Tongue (tissue), 2 donors: ENCODE results near the gene TBC1D24. TPM values are rescaled to one million over a fixed set of nuclear protein-coding genes. Genes with fewer than 3 reads are reported as not detected.
"Not testable (repeated sequence)": the region's sequence is repeated elsewhere in the genome, so short reads cannot be mapped to it uniquely, and the experiment has no call there.

Experiments
- DNase-seq: peaks from one replicate; pipeline ENCODE4 v3.0.0-alpha.2; 2015
- total RNA-seq: library from RNA; depleted of rRNA; stranded (reverse); fragments of >200 nt; gene quantifications from one replicate; pipeline ENCODE4 v1.2.3, GENCODE V29; 2014

Gene TBC1D24
- total RNA-seq = 20.4 TPM

DNA sequence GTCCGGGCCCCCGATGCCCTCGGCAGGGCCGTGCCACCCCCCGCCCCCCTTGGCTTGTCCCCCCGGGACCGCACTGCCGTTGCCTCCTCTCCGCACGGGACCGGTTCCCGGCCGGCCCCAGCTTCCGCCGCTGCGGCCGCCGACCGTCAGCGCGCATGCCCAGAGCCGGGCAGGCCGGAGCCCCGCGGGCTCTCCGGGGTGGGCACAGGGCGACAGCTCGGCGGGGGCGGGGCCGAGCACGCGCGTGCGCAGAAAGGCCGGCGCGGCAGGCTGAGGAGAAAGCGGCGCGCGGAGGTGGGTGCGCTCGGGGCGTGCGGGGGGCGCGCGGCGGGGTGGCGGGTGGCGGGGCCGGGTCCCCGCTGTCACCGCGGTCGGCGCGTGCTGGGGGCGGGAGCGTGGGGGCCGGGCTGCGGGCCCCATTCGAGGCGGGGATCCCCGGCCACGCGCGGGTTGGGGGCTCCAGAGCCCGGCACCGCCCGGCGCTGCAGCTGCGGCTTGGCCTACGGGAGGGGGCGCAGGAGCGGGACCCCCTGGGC, at the start of gene TBC1D24:
TBC1D24 (plus strand) TSS at position 251 of the 536 bp plus-strand sequence. CDS start 21,022 bp downstream, outside the sequence.
- peak; percentile 95 for DNase-seq

DNA sequence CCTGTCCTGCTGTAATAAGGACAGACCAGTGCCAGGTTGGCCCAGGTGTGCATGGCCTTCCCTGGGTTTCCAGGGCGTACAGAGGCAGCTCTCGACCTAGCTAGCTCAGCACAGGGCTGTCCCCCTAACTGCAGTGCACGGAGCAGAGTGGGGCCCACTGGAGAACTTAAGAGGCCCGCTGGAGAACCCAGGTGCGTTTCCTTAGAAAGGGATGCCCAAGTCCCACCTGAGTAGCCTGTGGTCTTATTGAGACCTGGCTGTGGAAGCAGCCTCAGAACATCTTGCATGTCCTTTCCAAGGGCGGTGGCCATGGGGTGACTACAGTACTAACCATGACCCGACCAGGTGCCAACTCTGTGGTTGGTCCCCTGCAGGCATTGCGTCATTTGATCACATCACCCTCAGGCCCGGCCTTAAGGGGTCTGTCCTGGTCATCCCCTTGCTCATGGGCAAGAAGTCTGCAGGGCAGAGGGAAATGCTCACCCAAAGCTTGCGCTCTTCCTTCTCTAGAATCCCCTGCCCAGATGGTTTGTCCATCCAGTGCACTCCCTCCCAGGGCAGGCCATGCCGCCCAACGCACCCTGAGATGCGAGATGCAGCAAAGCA, 49.0 kb upstream of the TBC1D24 start:
- no peak for DNase-seq

- DNase-seq = no peak
These were observed 48.0 kb upstream of the TBC1D24 start for GRCh38 chr16:2426941-2427361.

DNA sequence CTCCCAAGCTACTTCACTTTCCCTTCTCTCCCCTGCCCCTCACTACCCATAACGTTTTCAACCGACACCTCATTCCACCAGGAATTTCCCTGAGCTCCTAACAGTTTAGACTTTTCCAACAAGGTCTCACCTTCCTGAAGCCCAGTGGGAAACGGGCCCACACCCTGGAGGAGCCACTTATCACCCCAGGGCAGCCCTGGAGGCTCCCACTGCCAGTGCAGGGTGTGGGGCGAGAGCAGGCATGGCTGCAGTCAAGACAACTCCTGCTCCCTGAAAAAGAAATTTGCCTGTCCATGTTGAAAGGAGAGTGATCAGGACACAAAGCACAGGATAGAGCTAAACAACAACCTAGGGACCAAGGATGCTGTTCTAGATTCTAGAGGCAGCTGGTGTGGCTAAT, 47.4 kb upstream of the TBC1D24 start:
- no peak for DNase-seq

- DNase-seq = peak; percentile 53
These were observed 46.7 kb upstream of the TBC1D24 start for GRCh38 chr16:2428051-2428783.

DNA sequence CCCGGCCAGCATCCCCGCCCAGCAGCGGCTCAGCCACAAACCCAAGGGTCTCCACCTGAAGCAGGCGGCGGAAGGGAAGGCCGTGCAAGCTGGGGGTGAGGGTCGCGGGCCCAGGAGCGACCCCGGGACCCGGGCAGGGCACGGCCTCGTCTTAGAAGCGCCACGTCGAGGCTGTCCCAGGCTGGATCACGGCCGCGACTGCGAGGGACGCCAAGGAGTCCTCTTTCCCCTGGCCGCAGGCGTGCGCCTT, 46.2 kb upstream of the TBC1D24 start:
- no peak for DNase-seq

GRCh38 chr16:2429034-2429770, 45.7 kb upstream of the TBC1D24 start, which contains the start of gene CCNF:
CCNF (plus strand) TSS chr16:2429447; CDS start chr16:2429482, 35 bp downstream.
- peak; percentile 99 for DNase-seq

- DNase-seq = peak; percentile 50
These were observed 44.9 kb upstream of the TBC1D24 start for GRCh38 chr16:2429771-2430663.

GRCh38 chr16:2432286-2432685, 42.6 kb upstream of the TBC1D24 start:
- no peak for DNase-seq

- DNase-seq = no peak
These were observed 42.0 kb upstream of the TBC1D24 start for GRCh38 chr16:2432801-2433505.

DNA sequence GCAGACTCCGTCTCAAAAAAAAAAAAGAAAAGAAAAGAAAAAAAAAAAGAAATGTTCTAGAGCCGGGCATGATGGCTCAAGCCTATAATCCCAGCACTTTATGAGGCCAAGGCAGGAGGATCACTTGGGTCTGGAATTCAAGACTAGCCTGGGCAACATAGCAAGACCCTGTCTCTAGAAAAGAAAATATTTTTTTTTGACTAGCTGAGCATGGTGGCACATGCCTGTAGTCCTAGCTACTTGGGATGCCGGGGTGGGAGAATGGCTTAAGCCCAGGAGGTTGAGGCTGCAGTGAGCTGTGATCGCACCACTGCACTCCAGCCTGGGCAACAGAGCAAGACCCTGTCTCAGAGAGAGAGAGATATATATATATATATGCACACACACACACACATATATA, 39.7 kb upstream of the TBC1D24 start:
- DNase-seq = not testable (repeated sequence)

- no peak for DNase-seq
These were observed 38.8 kb upstream of the TBC1D24 start for GRCh38 chr16:2436110-2436509.

- DNase-seq = no peak
These were observed 37.7 kb upstream of the TBC1D24 start for GRCh38 chr16:2437032-2437790.

DNA sequence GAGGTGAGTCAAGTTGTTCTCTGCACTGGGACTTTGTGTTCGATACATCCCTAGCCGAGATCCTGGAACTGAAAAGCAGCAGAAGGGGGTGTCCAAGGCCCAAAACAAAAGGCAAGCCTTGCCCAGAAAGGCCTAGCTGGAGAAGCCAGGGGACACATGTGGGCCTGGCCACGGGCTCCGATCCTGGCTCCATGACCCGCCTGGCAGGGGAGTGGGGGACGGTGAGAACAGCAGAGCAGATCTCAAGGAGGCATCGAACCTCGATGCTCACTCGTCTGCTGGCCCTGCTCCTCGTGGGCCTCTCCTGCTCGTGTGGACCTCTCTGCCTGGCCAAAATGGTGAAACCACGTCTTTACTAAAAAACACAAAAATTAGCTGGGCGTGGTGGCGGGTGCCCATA, 36.8 kb upstream of the TBC1D24 start:
- DNase-seq = no peak

GRCh38 chr16:2439598-2439997, 35.3 kb upstream of the TBC1D24 start:
- DNase-seq = no peak

- DNase-seq = not testable (repeated sequence)
These were observed 33.7 kb upstream of the TBC1D24 start for GRCh38 chr16:2441143-2441804.

DNA sequence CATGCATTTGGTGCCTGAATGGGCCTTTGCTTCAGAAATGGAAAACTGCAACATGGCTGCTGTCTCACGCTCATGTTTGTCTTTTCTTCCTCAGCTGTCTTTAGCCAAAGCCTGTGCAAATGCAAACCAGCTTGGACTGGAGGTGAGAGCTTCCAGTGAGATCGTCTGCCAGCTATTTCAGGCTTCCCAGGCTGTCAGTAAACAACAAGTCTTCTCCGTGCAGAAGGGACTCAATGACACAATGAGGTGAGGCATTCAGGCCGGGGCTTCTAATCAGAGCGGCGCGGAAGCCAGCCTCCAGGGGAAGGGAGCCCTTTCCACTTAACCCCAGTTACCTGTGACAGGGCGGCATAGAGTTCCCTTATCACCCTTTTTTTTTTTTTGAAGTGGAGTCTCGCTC, 31.4 kb upstream of the TBC1D24 start:
- DNase-seq = no peak

DNA sequence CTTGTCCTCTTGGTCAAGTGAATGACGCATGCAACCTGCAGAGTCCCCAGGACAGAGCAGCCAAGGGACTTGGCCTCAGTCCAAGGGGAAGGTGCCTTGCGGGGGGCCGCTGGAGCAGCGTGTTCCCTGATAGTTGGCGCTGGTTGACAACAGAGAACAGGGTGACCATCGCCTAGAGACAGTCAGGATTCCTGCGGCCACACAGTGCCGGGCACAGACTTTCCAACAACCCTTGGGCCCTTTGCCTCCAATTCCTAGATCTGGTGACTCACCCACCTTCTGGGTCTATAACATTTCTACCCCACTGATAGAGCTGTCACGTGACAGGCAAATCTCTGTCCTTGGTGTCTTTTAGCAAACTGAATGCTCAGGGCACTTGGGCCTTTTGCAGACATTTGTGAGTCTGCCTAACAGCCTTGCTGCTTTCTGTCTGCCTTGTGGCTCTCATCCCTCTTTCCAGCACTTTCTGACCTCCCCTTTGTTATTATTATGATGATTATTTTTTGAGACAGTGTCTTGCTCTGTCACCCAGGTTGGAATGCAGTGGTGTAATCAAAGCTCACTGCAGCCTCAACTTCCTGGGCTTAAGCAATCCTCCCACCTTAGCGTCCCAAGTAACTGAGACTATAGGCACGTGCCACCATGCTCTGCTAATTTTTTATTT, 26.9 kb upstream of the TBC1D24 start:
- DNase-seq = no peak

GRCh38 chr16:2449118-2449517, 25.8 kb upstream of the TBC1D24 start:
- DNase-seq = no peak

GRCh38 chr16:2450535-2450934, 24.4 kb upstream of the TBC1D24 start:
- DNase-seq = no peak
